Ishikawa (cell line): ENCODE results near the gene ECT2L.

Experiments used
- CEBPB ChIP-seq: IDR thresholded peaks from 2 replicates; pipeline ENCODE4 v1.6.1; 2012
- CREB1 ChIP-seq: IDR thresholded peaks from 2 replicates; pipeline ENCODE4 v1.6.1; 2012; ENCODE audit warnings: low read depth
- EP300 ChIP-seq: IDR thresholded peaks from 2 replicates; pipeline ENCODE4 v1.6.1; 2012; ENCODE audit warnings: borderline replicate concordance
- FOXM1 ChIP-seq: IDR thresholded peaks from 2 replicates; pipeline ENCODE4 v1.6.1; 2012; ENCODE audit warnings: low read depth, borderline replicate concordance
- NFIC ChIP-seq: IDR thresholded peaks from 2 replicates; pipeline ENCODE4 v1.6.1; 2012
- RAD21 ChIP-seq: IDR thresholded peaks from 2 replicates; pipeline ENCODE4 v1.6.1; 2012; ENCODE audit warnings: low read depth
- TCF12 ChIP-seq: IDR thresholded peaks from 2 replicates; pipeline ENCODE4 v1.6.1; 2012; ENCODE audit warnings: low read depth
- TEAD4 ChIP-seq: IDR thresholded peaks from 2 replicates; pipeline ENCODE4 v1.6.1; 2012
- ZBTB7A ChIP-seq: IDR thresholded peaks from 2 replicates; pipeline ENCODE4 v1.6.1; 2012; ENCODE audit warnings: low read depth
- TF ChIP-seq, protein P1 (sequence below): IDR thresholded peaks from 2 replicates; pipeline ENCODE4 v1.6.1; 2012
- TF ChIP-seq, protein P2 (sequence below): IDR thresholded peaks from 2 replicates; pipeline ENCODE4 v1.6.1; 2012
- TF ChIP-seq, protein P3 (sequence below): IDR thresholded peaks from 2 replicates; pipeline ENCODE4 v1.6.1; 2012; ENCODE audit warnings: low read depth, mild to moderate bottlenecking

DNA sequence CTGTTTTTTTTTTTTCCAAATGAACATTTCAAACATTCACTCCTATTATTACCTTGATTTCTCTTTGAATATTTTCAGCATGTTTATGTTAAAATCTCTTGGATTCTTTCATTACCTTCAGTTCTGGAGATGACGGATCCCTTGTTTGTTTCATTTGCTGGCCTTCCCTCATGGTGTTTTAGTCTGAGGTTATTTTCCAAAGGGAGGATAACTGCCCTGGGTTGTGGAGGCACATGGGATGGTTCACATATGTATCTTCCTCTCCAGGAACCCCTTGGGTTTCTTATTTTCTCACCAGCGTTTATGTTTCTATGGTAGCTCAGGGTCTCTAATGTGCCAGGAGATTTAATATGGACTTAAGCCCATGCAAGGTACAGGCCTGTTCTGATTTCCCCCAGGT, 36.3 kb downstream of the ECT2L start:
- TF ChIP-seq ZBTB7A = no peak
- TF ChIP-seq CEBPB = no peak
- no peak for TF ChIP-seq TEAD4
- TF ChIP-seq CREB1 = no peak
- TF ChIP-seq TCF12 = no peak
- TF ChIP-seq, protein P1, sequence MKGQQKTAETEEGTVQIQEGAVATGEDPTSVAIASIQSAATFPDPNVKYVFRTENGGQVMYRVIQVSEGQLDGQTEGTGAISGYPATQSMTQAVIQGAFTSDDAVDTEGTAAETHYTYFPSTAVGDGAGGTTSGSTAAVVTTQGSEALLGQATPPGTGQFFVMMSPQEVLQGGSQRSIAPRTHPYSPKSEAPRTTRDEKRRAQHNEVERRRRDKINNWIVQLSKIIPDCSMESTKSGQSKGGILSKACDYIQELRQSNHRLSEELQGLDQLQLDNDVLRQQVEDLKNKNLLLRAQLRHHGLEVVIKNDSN = no peak
- TF ChIP-seq, protein P2, sequence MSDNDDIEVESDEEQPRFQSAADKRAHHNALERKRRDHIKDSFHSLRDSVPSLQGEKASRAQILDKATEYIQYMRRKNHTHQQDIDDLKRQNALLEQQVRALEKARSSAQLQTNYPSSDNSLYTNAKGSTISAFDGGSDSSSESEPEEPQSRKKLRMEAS = no peak
- TF ChIP-seq EP300 = no peak
- TF ChIP-seq, protein P3, sequence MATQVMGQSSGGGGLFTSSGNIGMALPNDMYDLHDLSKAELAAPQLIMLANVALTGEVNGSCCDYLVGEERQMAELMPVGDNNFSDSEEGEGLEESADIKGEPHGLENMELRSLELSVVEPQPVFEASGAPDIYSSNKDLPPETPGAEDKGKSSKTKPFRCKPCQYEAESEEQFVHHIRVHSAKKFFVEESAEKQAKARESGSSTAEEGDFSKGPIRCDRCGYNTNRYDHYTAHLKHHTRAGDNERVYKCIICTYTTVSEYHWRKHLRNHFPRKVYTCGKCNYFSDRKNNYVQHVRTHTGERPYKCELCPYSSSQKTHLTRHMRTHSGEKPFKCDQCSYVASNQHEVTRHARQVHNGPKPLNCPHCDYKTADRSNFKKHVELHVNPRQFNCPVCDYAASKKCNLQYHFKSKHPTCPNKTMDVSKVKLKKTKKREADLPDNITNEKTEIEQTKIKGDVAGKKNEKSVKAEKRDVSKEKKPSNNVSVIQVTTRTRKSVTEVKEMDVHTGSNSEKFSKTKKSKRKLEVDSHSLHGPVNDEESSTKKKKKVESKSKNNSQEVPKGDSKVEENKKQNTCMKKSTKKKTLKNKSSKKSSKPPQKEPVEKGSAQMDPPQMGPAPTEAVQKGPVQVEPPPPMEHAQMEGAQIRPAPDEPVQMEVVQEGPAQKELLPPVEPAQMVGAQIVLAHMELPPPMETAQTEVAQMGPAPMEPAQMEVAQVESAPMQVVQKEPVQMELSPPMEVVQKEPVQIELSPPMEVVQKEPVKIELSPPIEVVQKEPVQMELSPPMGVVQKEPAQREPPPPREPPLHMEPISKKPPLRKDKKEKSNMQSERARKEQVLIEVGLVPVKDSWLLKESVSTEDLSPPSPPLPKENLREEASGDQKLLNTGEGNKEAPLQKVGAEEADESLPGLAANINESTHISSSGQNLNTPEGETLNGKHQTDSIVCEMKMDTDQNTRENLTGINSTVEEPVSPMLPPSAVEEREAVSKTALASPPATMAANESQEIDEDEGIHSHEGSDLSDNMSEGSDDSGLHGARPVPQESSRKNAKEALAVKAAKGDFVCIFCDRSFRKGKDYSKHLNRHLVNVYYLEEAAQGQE = no peak
- TF ChIP-seq FOXM1 = no peak
- TF ChIP-seq NFIC = no peak
- no peak for TF ChIP-seq RAD21
